Prostate gland (tissue), 2 donors: ENCODE measurements around the gene SLITRK3. TPM values are rescaled to one million over a fixed set of nuclear protein-coding genes. Genes with fewer than 3 reads are reported as not detected.

Experiments used
- DNase-seq: peaks from one replicate; pipeline ENCODE4 v3.0.0-alpha.2; 2019; ENCODE audit warnings: low spot score
- H3K27ac ChIP-seq, 2 donors: fragments of 200-600 bp; sonication (generic); 2 replicates each; pipeline ENCODE4 v1.5.1; 2017 to 2019
- H3K27me3 ChIP-seq: fragments of 200-600 bp; sonication (generic); replicated peaks from 2 replicates; pipeline ENCODE4 v1.5.1; 2019; ENCODE audit not compliant: insufficient read depth
- H3K36me3 ChIP-seq, 2 donors: fragments of 200-600 bp; sonication (generic); 1 replicate in 1 of 2; 2 replicates in 1 of 2; pipeline versions ENCODE4 v1.5.1 to v1.8.1; 2017 to 2019
- H3K4me1 ChIP-seq: fragments of 200-600 bp; sonication (generic); replicated peaks from 2 replicates; pipeline ENCODE4 v1.5.1; 2019
- H3K4me3 ChIP-seq, 2 donors: fragments of 200-600 bp; sonication (generic); 2 replicates each; pipeline ENCODE4 v1.5.1; 2017 to 2019
- H3K9me3 ChIP-seq: fragments of 200-600 bp; sonication (generic); 2 replicates; pipeline ENCODE4 v1.5.1; 2017
- POLR2A ChIP-seq: fragments of 450-650 bp; IDR thresholded peaks from one replicate; pipeline ENCODE4 v1.6.1; 2016; ENCODE audit warnings: antibody characterized with exemption, mild to moderate bottlenecking
- POLR2AphosphoS5 ChIP-seq: sonication (generic); formaldehyde crosslinking; IDR thresholded peaks from one replicate; pipeline ENCODE4 v1.6.1; 2017; ENCODE audit warnings: antibody characterized with exemption
- WGBS: methylation state at CpG from one replicate; pipeline ENCODE4 v1.1.5; 2018; 5-methylcytosine and 5-hydroxymethylcytosine counted together
- intact Hi-C: fragments of 100-400 bp; cut with DNase I; formaldehyde crosslinking; loops from one replicate; pipeline ENCODE4 v1.14.2; 2022
- total RNA-seq, 2 donors: library from RNA; depleted of rRNA; stranded (reverse); fragments of >200 nt; gene quantifications; one replicate each; pipeline ENCODE4 v1.1.0, GENCODE V29; 2016
- TF ChIP-seq, protein P1 (sequence below), 4 experiments: fragments of 200-600 bp in 2 of 4; fragments of 450-650 bp in 2 of 4; sonication (generic) in 2 of 4; IDR thresholded peaks; 1 replicate in 3 of 4; 2 replicates in 1 of 4; pipeline ENCODE4 v1.5.1; 2016 to 2019; ENCODE audit warnings: antibody characterized with exemption in 4 of 4, mild to moderate bottlenecking in 2 of 4, moderate library complexity in 2 of 4

SLITRK3 gene
- total RNA-seq, 2 donors from 2014 or later = 0.11 to 0.50 TPM

DNA sequence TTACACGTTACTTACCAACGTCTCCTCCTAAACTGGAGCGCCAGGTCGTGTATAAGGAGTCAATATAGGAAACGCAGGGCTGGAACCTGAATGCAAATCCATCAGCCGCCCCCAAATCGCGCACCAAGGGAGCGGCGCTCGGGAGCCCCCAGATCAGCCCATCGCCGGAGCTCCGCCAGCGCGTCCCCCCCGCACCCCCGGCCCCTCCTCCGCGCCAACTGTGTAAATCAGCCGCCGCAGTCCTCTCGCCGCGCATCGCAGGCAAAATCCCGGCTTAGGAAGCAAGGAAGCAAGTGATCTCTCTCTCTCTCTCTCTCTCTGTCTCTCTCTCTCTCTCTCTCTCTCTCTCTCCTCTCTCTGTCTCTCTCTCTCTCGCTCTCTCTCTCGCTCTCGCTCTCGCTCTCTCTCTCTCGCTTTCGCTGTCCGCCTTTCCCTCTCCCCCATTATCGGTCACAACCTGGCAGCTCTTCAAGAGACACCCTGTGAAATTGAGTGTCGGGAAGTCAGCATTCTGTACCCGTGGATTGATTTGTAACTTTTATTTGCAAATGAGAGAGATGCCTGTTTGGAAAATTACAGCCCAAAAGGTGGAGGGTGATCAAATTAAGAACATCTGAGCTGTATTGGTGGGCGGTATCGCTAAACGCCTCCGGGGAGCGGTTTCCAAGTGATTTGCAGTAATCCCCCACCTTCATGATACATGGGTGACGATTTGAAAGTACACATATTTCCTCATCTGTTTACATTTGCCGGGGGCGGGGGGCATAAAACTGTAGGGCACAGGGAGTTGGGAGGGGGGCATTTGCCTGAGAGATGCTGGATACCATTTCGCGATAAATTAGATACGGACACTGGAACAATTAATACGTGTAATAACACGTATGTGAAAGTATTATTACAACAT lies 645 bp upstream of the SLITRK3 start:
- no peak overlapping the region for H3K27ac ChIP-seq
- peaks cover 3% of the 10 kb centered on the region for H3K4me1 ChIP-seq
- H3K4me3 ChIP-seq = peak overlapping the region; percentile 17 to 26
- no peak for DNase-seq
- intact Hi-C loops = no loop called here
- no peaks in the 10 kb centered on the region for H3K9me3 ChIP-seq
- H3K27me3 ChIP-seq = peaks cover 31% of the 10 kb centered on the region
- no peaks in the 10 kb centered on the region for H3K36me3 ChIP-seq
- TF ChIP-seq, protein P1, sequence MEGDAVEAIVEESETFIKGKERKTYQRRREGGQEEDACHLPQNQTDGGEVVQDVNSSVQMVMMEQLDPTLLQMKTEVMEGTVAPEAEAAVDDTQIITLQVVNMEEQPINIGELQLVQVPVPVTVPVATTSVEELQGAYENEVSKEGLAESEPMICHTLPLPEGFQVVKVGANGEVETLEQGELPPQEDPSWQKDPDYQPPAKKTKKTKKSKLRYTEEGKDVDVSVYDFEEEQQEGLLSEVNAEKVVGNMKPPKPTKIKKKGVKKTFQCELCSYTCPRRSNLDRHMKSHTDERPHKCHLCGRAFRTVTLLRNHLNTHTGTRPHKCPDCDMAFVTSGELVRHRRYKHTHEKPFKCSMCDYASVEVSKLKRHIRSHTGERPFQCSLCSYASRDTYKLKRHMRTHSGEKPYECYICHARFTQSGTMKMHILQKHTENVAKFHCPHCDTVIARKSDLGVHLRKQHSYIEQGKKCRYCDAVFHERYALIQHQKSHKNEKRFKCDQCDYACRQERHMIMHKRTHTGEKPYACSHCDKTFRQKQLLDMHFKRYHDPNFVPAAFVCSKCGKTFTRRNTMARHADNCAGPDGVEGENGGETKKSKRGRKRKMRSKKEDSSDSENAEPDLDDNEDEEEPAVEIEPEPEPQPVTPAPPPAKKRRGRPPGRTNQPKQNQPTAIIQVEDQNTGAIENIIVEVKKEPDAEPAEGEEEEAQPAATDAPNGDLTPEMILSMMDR (IDR thresholded peaks at IDR 0.05) = no peak
- no peak for TF ChIP-seq POLR2A
- no peak for TF ChIP-seq POLR2AphosphoS5
- WGBS = 2% methylated on average over 47 of the region's 50 CpGs

DNA sequence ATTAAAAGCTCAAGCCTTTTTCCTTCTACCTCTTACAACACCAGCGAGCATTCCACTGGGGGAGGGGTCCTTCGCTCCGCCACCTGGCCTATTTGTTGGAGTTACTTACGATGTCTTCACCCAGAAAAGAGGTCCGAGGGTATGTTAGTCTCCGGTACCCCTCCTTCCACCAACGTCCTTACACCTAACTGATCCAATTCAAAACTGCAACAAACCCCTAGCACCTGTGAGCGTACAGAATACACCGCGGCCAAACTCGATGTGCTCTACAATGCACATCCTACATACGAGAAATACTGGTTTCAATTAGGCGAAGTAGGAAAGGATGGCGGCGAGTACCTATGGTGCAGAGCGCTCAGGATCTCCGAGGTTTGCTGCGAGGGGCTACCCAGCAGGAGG lies 944 bp downstream of the SLITRK3 start:
- Histone ChIP-seq H3K4me3 (no peak overlapping the region), H3K36me3 (no peaks in the 10 kb centered on the region), H3K27me3 (peaks cover 31% of the 10 kb centered on the region), H3K9me3 (no peaks in the 10 kb centered on the region), H3K27ac (no peak overlapping the region), H3K4me1 (peaks cover 3% of the 10 kb centered on the region)
- TF ChIP-seq POLR2A (no peak), POLR2AphosphoS5 (no peak)
- TF ChIP-seq, protein P1 (IDR thresholded peaks at IDR 0.05) = no peak
- 5% methylated on average over 18 of the region's 18 CpGs for WGBS
- DNase-seq = no peak
- intact Hi-C loops = no loop called here

DNA sequence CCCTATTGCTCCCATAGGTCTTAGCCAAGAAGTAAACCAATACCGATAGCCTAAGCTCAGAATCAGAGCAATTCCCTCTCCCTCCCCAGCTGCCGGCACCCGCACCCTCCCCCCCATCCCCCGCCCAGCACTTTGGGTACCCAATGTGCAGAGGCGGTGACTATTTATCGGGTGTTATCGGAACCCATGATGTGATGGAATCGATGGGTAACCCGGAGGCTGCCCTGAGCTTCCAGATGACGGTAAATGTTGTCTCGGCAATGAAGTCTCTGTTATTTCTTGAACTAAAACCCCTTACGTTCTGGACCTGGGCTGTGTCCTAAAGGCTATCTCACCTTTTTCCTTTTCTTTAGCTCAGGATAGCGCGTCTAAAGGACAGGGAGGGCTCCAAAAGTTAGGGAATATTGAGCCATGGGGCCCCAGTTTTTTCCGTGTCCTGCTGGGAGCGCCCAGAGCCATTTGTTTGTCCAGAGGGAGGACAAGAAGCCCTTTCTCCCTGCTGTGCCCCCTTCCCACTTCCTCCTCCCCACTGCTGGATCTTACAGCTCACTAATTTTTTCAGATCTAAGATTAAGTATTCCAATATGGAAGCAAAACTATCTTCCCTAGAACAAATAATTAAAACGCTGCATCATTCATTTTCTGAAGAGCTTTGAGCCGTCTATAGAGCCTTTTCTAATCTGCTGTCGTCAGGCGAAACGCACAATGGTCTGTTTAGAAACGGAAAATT lies 1.5 kb downstream of the SLITRK3 start:
- intact Hi-C loops = no loop called here
- TF ChIP-seq POLR2A (no peak), POLR2AphosphoS5 (no peak)
- TF ChIP-seq, protein P1 (IDR thresholded peaks at IDR 0.05) = no peak
- peaks cover 3% of the 10 kb centered on the region for H3K4me1 ChIP-seq
- H3K36me3 ChIP-seq = no peaks in the 10 kb centered on the region
- no peak overlapping the region for H3K27ac ChIP-seq
- 10% methylated on average over 22 of the region's 22 CpGs for WGBS
- DNase-seq = no peak
- H3K9me3 ChIP-seq = no peaks in the 10 kb centered on the region
- no peak overlapping the region for H3K4me3 ChIP-seq
- H3K27me3 ChIP-seq = peaks cover 31% of the 10 kb centered on the region

DNA sequence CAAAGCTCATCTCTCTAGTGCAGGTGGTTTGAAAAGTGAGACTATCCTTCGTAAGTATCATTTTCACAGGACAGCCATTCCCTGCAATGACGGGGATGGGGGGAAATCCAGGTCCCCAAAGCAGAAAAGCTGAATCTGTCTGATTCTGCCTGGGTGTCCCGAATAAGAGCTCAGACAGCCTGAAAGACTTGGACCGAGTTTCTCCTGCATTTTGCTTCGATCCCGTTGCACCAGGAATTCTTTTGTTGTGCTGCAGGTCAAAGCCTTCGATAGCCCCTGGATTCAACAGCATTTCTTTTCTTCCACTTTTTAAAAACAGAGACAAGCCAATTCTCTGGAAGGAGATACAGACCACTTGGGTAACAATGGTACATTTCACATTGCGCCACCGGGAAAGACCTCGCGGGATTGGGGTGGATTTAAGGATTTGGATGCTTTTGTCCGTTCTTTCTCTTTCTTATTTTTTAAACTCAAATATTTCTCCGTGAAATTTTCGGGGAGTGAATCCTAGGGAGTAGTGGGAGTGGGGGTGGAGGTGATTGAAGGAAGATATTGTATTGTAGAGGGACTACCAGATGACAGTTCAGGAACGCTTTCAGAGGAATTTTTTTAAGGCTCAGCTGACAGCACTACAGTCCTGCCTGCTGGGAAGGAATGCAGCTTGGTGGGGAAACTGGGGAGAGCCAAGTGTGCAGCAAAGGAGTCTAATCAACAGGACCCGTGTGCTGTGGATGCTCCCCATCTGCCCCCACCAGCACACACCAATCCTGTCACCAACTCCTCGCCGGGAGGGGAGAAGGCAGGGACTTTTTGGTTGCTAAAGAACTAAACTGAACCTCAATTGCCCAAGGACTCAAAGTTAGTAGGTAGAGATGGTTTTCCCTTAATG lies 2.6 kb downstream of the SLITRK3 start:
- Histone ChIP-seq H3K4me3 (no peak overlapping the region), H3K9me3 (no peaks in the 10 kb centered on the region), H3K36me3 (no peaks in the 10 kb centered on the region), H3K4me1 (peaks cover 3% of the 10 kb centered on the region), H3K27me3 (peaks cover 31% of the 10 kb centered on the region), H3K27ac (no peak overlapping the region)
- no peak for TF ChIP-seq POLR2A
- no peak for TF ChIP-seq POLR2AphosphoS5
- TF ChIP-seq, protein P1 (IDR thresholded peaks at IDR 0.05) = no peak
- intact Hi-C loops = no loop called here
- no peak for DNase-seq
- WGBS = 8% methylated on average over 18 of the region's 18 CpGs
